ENCODE results near the gene SLC25A23. TPM values are rescaled to one million over a fixed set of nuclear protein-coding genes. Genes with fewer than 3 reads are reported as not detected.

The SLC25A23 gene
- total and polyA plus RNA-seq, 9 of the 15 experiments (the other 6 are each of a cell fraction or from before 2014, with no cell fraction given): 6.1 to 72.0 (median 26.6) TPM

DNA sequence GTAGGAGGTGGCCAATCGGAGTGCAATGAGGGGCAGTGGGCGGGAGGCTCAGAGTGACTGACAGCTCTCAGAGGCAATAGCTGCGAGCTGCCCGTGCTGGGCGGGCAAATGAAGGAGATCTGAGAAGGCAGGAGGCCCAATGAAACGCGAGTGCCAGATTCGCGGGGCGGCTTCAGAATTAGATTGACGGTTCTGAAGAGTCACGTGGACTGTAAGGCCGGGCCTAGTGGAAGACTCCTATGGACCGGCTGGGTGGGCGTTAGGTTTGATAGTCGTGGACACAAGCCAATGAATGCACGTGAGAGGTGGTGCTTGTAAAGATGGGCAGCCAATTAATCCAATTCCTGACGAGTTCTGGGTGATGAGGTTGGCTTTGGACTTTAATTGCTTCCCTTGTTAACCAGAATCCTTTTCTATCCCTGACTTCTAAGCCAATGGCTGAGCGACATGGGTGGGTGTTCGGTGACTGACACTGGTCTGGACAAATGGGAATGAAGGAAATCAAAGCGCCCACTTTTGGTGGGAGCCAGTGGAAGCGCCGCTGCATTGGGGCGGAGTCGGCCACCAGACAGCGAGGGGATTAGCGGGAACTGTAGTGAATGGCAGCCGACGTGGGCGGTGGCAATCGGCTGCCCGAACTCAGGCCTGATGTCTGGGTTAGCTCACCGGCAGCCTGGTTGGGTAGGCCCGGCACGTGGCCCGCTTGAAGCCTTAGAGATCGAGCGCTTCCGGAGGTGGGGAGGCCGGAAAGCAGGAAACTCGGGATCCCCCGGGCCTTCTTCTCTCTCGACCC lies 34.5 kb downstream of the SLC25A23 start (continued):
- TF ChIP-seq, protein P1, sequence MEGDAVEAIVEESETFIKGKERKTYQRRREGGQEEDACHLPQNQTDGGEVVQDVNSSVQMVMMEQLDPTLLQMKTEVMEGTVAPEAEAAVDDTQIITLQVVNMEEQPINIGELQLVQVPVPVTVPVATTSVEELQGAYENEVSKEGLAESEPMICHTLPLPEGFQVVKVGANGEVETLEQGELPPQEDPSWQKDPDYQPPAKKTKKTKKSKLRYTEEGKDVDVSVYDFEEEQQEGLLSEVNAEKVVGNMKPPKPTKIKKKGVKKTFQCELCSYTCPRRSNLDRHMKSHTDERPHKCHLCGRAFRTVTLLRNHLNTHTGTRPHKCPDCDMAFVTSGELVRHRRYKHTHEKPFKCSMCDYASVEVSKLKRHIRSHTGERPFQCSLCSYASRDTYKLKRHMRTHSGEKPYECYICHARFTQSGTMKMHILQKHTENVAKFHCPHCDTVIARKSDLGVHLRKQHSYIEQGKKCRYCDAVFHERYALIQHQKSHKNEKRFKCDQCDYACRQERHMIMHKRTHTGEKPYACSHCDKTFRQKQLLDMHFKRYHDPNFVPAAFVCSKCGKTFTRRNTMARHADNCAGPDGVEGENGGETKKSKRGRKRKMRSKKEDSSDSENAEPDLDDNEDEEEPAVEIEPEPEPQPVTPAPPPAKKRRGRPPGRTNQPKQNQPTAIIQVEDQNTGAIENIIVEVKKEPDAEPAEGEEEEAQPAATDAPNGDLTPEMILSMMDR (IDR thresholded peaks at IDR 0.05 in 2 of 3, conservative IDR thresholded peaks at IDR 0.05 in 1 of 3; ENCODE audit: insufficient read depth in 2 of 3, low read depth in 1 of 3, low read length in 3 of 3): peak in 1 of 3 experiments; percentile 6; a peak in 1 of 6 replicates
- TF ChIP-seq SP1 (CRISPR knock-in tag; IDR thresholded peaks at IDR 0.05): peak; percentile 96
- TF ChIP-seq RBM22 (IDR thresholded peaks at IDR 0.05; ENCODE audit: low read depth, low read length, poor library complexity, severe bottlenecking): no peak
- no peak for TF ChIP-seq HEY1 (CRISPR knock-in tag; IDR thresholded peaks at IDR 0.05; ENCODE audit: borderline replicate concordance)
- TF ChIP-seq ZNF431 (CRISPR knock-in tag; IDR thresholded peaks at IDR 0.05): peak; percentile 92
- TF ChIP-seq, protein P2, sequence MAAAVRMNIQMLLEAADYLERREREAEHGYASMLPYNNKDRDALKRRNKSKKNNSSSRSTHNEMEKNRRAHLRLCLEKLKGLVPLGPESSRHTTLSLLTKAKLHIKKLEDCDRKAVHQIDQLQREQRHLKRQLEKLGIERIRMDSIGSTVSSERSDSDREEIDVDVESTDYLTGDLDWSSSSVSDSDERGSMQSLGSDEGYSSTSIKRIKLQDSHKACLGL (CRISPR knock-in tag; IDR thresholded peaks at IDR 0.05; ENCODE audit: borderline replicate concordance, poor library complexity, severe bottlenecking): peak; percentile 40
- no peak for TF ChIP-seq FOXJ3 (CRISPR knock-in tag; IDR thresholded peaks at IDR 0.05)
- TF ChIP-seq, protein P3, sequence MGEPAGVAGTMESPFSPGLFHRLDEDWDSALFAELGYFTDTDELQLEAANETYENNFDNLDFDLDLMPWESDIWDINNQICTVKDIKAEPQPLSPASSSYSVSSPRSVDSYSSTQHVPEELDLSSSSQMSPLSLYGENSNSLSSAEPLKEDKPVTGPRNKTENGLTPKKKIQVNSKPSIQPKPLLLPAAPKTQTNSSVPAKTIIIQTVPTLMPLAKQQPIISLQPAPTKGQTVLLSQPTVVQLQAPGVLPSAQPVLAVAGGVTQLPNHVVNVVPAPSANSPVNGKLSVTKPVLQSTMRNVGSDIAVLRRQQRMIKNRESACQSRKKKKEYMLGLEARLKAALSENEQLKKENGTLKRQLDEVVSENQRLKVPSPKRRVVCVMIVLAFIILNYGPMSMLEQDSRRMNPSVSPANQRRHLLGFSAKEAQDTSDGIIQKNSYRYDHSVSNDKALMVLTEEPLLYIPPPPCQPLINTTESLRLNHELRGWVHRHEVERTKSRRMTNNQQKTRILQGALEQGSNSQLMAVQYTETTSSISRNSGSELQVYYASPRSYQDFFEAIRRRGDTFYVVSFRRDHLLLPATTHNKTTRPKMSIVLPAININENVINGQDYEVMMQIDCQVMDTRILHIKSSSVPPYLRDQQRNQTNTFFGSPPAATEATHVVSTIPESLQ (CRISPR knock-in tag; IDR thresholded peaks at IDR 0.05): peak; percentile 99
- TF ChIP-seq TEAD4 (IDR thresholded peaks at IDR 0.05; ENCODE audit: low read length): peak; percentile 51; the same call in 1 of the 2 replicates
- peak; percentile 90; the same call in 1 of the 2 replicates for TF ChIP-seq TEAD4 (CRISPR knock-in tag; IDR thresholded peaks at IDR 0.05; ENCODE audit: borderline replicate concordance)
- TF ChIP-seq NFYB (IDR thresholded peaks at IDR 0.05; ENCODE audit: extremely low read depth, insufficient read length): peak; percentile 99
- TF ChIP-seq FIP1L1 (IDR thresholded peaks at IDR 0.05; ENCODE audit: low read depth, low read length, poor library complexity, severe bottlenecking): no peak
- TF ChIP-seq ZNF175 (CRISPR knock-in tag; IDR thresholded peaks at IDR 0.05; ENCODE audit: low read depth): peak; percentile 96; the same call in 1 of the 2 replicates
- TF ChIP-seq NRF1 (conservative IDR thresholded peaks at IDR 0.05 in 1 of 2, IDR thresholded peaks at IDR 0.05 in 1 of 2): peak; percentile 74 to 77
- peak; percentile 92 for TF ChIP-seq ZNF583 (CRISPR knock-in tag; IDR thresholded peaks at IDR 0.05)
- 0 out of 2 replicates have a peak, but pooled peaks have one; percentile 17 for TF ChIP-seq ZNF239 (CRISPR knock-in tag; IDR thresholded peaks at IDR 0.05)
- 0 out of 2 replicates have a peak, but pooled peaks have one; percentile 35 for TF ChIP-seq ATF1 (CRISPR knock-in tag; IDR thresholded peaks at IDR 0.05)
- TF ChIP-seq ATF1 (tag; IDR thresholded peaks at IDR 0.05): peak; percentile 97
- peak; percentile 97 for TF ChIP-seq RAD51 (IDR thresholded peaks at IDR 0.05; ENCODE audit: borderline replicate concordance, low read depth)
- no peak for TF ChIP-seq U2AF2 (optimal IDR thresholded peaks at IDR 0.05; ENCODE audit: low read depth, low read length)
- TF ChIP-seq, protein P4, sequence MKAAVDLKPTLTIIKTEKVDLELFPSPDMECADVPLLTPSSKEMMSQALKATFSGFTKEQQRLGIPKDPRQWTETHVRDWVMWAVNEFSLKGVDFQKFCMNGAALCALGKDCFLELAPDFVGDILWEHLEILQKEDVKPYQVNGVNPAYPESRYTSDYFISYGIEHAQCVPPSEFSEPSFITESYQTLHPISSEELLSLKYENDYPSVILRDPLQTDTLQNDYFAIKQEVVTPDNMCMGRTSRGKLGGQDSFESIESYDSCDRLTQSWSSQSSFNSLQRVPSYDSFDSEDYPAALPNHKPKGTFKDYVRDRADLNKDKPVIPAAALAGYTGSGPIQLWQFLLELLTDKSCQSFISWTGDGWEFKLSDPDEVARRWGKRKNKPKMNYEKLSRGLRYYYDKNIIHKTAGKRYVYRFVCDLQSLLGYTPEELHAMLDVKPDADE (conservative IDR thresholded peaks at IDR 0.05; ENCODE audit: control insufficient read depth, low read depth, low read length): peak; percentile 73
- no peak for TF ChIP-seq TCF7L2 (IDR thresholded peaks at IDR 0.05; ENCODE audit: low read depth, low read length)

Measured in K562 (cell line).